ENCODE data around the gene TAS2R41. TPM values are rescaled to one million over a fixed set of nuclear protein-coding genes. Genes with fewer than 3 reads are reported as not detected.
"Not testable (repeated sequence)": the region's sequence is repeated elsewhere in the genome, so short reads cannot be mapped to it uniquely, and the experiment has no call there.

TAS2R41 gene
- total RNA-seq, 1 donor from 2014 or later = not detected

DNA sequence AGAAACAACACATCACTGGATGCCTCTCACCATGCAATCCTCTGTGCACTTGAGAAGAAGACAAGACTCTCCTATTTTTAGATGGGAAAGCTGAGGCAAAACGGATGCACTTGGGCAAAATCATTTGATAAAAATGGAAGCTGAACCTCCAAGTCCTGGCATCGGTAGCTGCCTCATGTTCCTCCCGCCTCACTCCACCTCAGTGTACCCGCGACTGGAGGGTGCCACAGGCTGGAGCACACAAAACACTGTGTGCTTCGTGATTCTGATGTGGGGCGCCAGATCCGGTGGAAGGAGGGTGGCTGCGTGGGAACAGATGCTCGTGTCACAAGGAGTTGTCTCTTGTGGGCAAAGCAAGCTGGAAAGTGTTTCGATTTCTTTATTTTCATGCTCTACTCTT, 41.3 kb downstream of the TAS2R41 start:
- H3K4me3 Mint-ChIP-seq (ENCODE audit: low read depth) = no peak overlapping the region
- H3K27ac Mint-ChIP-seq = no peak overlapping the region
- H3K9me3 Mint-ChIP-seq (ENCODE audit: low read depth) = no peaks in the 10 kb centered on the region
- no peak for DNase-seq (ENCODE audit: low spot score, unreplicated experiment)
- H3K4me1 Mint-ChIP-seq (ENCODE audit: low read depth) = no peaks in the 10 kb centered on the region
- TF ChIP-seq, protein P1, sequence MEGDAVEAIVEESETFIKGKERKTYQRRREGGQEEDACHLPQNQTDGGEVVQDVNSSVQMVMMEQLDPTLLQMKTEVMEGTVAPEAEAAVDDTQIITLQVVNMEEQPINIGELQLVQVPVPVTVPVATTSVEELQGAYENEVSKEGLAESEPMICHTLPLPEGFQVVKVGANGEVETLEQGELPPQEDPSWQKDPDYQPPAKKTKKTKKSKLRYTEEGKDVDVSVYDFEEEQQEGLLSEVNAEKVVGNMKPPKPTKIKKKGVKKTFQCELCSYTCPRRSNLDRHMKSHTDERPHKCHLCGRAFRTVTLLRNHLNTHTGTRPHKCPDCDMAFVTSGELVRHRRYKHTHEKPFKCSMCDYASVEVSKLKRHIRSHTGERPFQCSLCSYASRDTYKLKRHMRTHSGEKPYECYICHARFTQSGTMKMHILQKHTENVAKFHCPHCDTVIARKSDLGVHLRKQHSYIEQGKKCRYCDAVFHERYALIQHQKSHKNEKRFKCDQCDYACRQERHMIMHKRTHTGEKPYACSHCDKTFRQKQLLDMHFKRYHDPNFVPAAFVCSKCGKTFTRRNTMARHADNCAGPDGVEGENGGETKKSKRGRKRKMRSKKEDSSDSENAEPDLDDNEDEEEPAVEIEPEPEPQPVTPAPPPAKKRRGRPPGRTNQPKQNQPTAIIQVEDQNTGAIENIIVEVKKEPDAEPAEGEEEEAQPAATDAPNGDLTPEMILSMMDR (IDR thresholded peaks at IDR 0.05; ENCODE audit: unreplicated experiment) = no peak
- peaks cover 4% of the 10 kb centered on the region for H3K27me3 Mint-ChIP-seq
- no peaks in the 10 kb centered on the region for H3K36me3 Mint-ChIP-seq (ENCODE audit: insufficient read depth)

DNA sequence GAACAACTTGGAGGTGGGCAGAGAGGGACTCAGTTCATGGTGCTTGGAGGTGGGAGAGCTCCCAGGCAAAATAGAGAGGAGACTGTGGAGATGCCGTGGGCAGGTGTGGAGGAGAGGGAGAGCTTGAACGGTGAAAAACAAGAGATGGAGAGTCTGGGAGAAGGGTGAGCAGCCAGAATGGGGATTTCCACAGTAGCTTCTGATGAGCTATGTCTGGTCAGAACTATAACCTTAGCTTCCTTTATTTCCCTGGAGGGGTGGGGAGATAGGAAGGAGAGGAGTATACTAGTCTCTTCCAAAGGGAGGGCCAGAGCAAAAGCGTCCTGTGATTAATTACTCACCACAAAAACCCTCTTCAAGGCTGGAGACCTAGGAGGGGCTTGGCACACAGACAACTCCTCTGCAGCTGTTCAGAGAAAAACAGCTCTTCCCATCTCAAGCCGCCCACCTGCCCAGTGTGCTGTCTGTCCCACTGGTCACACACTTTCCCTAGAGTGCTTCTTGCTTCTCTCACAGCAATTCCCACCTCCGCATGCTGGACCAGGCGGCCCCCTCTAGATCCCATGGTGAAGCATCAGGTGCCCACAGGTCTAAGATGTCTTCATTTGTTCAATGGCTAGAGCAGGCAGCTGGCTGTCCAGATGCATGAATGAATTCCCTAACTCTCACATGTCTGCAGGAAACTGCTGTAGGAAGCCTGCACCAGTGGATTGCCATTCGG, 41.9 kb downstream of the TAS2R41 start:
- H3K4me3 Mint-ChIP-seq (ENCODE audit: low read depth) = no peak overlapping the region
- no peaks in the 10 kb centered on the region for H3K4me1 Mint-ChIP-seq (ENCODE audit: low read depth)
- no peaks in the 10 kb centered on the region for H3K9me3 Mint-ChIP-seq (ENCODE audit: low read depth)
- no peaks in the 10 kb centered on the region for H3K36me3 Mint-ChIP-seq (ENCODE audit: insufficient read depth)
- no peak for DNase-seq (ENCODE audit: low spot score, unreplicated experiment)
- H3K27me3 Mint-ChIP-seq = peaks cover 4% of the 10 kb centered on the region
- TF ChIP-seq, protein P1 (IDR thresholded peaks at IDR 0.05; ENCODE audit: unreplicated experiment) = no peak
- no peak overlapping the region for H3K27ac Mint-ChIP-seq

DNA sequence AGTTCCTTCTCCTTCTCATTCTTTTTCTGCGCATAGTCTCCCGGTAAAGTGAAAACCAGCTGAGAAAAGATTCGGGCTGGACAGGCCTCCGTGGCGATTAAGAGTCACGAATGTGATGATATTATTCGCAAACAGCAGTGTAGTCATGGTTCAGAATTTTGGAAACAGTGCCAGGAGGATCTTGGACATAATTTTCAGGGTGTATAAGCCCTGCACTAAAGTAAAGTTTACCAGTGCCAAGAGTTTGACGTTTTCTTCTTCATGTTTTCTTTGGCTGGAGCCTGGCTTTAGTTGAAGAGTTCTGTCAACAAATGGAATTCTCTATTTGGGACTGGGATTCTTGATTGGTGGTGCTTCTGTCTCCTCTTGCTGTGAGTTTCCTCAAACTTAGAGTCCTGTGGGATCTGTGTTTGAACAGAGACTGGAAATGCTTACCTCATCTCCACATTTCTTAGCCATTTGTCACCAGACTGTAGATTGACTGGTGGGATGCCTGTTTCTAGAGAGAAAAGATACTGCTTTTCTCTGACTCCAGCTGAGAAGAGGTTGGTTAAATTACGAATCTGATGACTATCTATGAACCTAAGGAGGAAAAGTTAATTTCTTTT, 44.7 kb downstream of the TAS2R41 start:
- not testable (repeated sequence) for H3K4me1 Mint-ChIP-seq (ENCODE audit: low read depth); H3K4me3 Mint-ChIP-seq (ENCODE audit: low read depth); DNase-seq (ENCODE audit: low spot score, unreplicated experiment); H3K27ac Mint-ChIP-seq; H3K27me3 Mint-ChIP-seq; H3K36me3 Mint-ChIP-seq (ENCODE audit: insufficient read depth); H3K9me3 Mint-ChIP-seq (ENCODE audit: low read depth)

Other genes with a start within 250 kb of the TAS2R41 start
- gene GSTK1, start 214.4 kb upstream of the TAS2R41 start, total RNA-seq = 110 and 114 TPM in 2 replicates
- 4.7 and 5.1 TPM in 2 replicates for gene TMEM139, start 192.9 kb upstream of the TAS2R41 start, total RNA-seq
- gene CASP2, start 189.5 kb upstream of the TAS2R41 start, total RNA-seq = 65.5 and 68.9 TPM in 2 replicates
- gene CLCN1, start 161.8 kb upstream of the TAS2R41 start, total RNA-seq = 0.09 and 0.14 TPM in 2 replicates
- 2.3 and 3.7 TPM in 2 replicates for gene FAM131B, start 115.2 kb upstream of the TAS2R41 start, total RNA-seq
- 65.4 and 69.0 TPM in 2 replicates for gene ZYX, start 96.5 kb upstream of the TAS2R41 start, total RNA-seq
- 54.4 and 56.3 TPM in 2 replicates for gene EPHA1, start 69.0 kb upstream of the TAS2R41 start, total RNA-seq
- not detected in 2 replicates for gene TAS2R60, start 34.4 kb upstream of the TAS2R41 start, total RNA-seq
- 1.9 and 2.4 TPM in 2 replicates for gene CTAGE15, start 93.9 kb downstream of the TAS2R41 start, total RNA-seq
- gene TCAF2, start 143.1 kb downstream of the TAS2R41 start, total RNA-seq = 0.10 and 0.11 TPM in 2 replicates

Data from progenitor cell of endocrine pancreas (in vitro differentiated cells).